ENCODE measurements around the gene TAF10.

GRCh38 chr11:6658647-6659046 is 46.6 kb upstream of the TAF10 start:
- no peak for TF ChIP-seq CTCF (IDR thresholded peaks at IDR 0.05; ENCODE audit: low read depth, low read length, missing input control)
- TF ChIP-seq RXRA (IDR thresholded peaks at IDR 0.05), result no peak
- TF ChIP-seq MAX (IDR thresholded peaks at IDR 0.05), result no peak
- no peak for TF ChIP-seq ZBTB33 (IDR thresholded peaks at IDR 0.05)
- TF ChIP-seq GABPA (IDR thresholded peaks at IDR 0.05 in 1 of 2, conservative IDR thresholded peaks at IDR 0.05 in 1 of 2), result no peak
- no peak for TF ChIP-seq EGR1 (IDR thresholded peaks at IDR 0.05; ENCODE audit: low read depth in 2 of 2)
- TF ChIP-seq REST (IDR thresholded peaks at IDR 0.05), result no peak
- no peak for TF ChIP-seq TAF1 (conservative IDR thresholded peaks at IDR 0.05)
